GM21381 (cell line): ENCODE data around the gene MYO16.
"Not testable (repeated sequence)": the region's sequence is repeated elsewhere in the genome, so short reads cannot be mapped to it uniquely, and the experiment has no call there.

ENCODE experiments used
- ATAC-seq: cut with Tn5 transposase; IDR thresholded peaks from one replicate; pipeline ENCODE4 v1.9.1; 2021; ENCODE audit warnings: mild to moderate bottlenecking, moderate library complexity; ENCODE audit not compliant: unreplicated experiment

The MYO16 gene

DNA sequence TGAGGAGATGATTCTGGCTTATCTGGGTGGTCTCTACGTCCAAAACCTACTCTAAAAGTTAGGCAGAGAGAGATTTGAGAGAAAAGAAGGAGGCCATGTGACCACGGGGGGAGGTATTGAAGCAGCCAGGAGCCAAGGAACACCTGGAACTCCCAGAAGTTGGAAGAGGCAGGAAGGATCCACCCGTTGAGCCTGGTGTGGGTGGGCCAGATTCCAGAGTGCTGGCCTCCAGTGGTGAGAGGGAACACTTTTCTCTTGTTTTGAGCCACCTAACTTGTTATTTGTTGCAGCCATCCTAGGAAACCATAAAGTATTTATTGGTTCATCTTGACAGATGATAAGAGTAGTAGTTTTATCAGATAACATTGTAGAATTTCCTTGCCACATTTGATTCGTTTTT lies 396.9 kb downstream of the MYO16 start:
- no peak for ATAC-seq

DNA sequence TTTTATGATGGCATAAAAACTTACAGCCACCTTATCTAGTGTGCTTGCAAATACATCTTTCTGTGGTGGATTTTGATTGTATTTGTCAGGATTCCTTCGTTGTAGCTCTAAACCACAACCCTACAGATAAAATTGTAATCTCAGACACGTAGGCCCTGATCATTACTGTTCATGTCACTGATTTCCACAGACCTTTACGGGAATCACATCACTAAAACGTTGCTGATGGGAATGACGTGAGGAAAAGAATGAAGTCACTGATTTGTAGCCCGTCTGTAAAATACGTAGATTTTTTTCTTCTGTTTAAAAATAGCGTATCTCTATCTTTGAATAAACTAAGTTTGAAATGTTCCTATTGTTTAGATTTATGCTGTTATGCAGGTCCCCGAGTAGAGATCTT lies 399.2 kb downstream of the MYO16 start:
- no peak for ATAC-seq

DNA sequence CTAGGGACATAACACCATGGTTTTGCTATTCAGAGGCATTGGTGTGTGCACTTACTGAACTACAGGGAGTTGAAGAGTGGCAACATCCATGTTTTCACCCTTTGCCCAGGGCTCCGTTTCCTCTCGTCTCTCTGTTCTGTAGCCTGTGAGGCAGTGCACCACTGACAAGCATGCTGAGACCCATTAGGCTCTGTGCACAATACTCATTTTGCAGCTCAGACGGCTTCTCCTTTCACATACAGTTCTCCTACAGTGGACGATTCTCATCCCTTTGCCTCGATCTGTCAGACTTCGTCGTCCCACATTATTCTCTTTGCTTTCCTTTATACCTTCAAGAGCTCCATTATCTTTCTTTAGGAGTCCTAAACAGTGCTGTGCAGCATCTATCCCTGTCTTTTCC lies 403.7 kb downstream of the MYO16 start:
- ATAC-seq, result no peak

DNA sequence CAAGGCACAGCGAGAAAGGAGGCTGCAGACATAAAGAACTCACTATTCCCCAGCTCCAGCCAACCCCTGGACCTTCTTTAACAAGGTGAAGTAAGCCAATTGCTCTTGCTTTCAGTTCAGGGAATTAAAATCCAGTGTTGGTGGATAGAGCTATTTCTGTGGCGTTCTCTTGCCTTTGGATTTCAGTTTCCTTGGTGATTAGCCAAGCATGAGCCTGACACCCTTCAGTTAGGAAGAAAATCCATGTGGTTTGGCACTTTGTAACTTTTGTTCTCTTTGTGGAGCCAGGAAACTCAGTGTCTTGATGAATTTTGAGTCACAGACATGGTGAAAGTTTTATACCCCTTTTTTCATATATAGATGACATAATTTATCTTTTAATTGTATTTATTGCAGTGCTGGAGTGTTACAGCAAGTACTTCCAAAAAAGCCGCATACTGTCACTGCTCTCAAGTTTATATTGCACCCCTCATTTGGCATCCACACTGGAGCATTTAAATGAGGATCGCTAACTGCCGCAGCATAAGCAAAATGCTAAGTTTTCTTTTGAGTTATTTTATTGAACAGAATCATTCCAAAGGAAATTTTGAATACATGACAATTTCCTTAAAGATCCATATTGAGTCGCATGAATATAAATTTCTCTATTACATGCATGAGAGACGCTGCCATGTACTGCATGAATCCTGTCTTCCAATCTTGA lies 406.8 kb downstream of the MYO16 start:
- ATAC-seq, result no peak

DNA sequence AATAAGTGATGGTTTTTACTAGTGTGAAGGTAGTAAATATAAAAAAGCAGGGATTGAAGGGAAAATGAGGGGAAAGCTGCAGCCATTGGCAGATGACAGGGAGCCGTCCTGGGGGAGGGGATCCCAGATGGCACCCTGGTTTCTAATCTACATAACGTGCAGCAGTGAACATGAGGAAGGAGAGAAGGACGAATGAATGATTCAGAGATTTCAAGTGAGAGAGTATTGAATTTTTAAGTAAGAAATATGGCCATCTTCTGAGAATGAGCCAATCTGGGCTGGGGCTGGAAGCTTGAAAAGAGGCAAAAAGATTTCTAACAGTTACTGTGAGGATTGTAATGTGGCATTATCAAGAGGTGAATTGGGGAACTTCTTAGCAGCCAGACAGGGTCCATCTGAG lies 414.2 kb downstream of the MYO16 start:
- ATAC-seq, result no peak

DNA sequence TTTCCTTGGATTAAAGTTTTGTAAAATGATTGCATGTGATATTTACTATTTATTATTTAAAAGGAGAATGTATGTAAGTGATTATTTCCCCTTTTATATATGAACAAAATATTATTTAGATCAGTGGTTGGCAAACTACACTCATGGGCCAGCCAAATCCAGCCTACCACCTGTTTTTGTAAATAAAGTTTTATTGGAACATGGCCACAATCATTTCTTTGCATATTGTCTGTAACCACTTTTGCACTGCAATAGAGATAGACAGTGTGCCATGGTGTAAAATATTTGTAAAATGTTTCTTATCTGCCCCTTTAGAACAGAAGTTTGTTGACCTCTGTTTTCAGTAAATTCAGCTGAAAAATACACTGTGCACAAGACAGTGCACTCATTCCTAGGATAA lies 426.4 kb downstream of the MYO16 start:
- ATAC-seq, result no peak

DNA sequence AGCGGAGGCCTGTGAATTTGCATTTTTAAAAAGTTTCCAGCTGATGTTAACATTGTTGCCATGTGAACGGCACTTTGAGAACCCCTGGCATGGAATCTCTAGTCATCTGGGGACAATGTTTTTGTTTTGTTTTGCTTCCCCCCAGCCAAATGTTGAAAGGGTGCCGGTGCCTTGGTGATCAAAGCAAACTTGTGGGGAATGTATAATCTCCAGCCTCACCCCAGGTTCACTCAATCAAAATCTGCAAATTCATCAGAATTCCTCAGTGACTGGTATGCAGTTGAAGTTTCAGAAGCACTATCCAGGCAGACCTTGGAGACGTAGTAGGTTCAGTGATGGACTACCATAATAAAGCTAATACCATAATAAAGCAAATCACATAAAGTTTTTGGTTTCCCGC lies 428.7 kb downstream of the MYO16 start:
- ATAC-seq, result no peak

DNA sequence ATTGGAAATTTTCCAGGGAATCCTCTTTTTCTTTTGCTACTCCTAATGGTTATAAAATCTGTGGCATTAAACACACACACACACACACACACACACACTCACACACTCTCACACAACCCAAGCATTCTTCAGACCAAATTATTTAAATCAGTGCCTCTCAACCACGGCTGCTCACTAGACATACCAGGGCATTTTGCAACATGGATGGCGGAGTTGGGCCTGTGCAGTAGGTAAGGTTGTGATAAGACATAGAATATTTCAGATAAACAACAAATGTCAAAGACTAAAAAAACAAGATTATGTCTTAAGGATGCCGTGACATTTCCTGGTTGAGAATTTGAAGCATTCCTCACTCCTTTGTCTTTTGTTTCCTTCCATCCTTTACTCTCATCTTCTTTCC lies 443.1 kb downstream of the MYO16 start:
- no peak for ATAC-seq

DNA sequence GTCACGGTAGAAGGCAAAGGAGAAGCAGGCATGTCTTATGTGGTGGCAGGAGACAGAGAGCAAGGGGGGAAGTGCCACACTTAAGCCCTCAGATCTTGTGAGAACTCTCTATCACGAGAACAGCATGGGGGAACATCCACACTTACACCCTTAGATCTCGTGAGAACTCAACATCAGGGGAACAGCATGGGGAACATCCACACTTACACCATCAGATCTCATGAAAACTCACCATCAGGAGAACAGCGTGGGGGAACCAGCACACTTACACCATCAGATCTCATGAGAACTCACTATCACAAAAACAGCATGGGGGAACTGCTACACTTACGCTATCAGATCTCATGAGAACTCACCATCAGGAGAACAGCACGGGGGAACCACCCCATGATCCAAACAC lies 445.0 kb downstream of the MYO16 start:
- no peak for ATAC-seq

DNA sequence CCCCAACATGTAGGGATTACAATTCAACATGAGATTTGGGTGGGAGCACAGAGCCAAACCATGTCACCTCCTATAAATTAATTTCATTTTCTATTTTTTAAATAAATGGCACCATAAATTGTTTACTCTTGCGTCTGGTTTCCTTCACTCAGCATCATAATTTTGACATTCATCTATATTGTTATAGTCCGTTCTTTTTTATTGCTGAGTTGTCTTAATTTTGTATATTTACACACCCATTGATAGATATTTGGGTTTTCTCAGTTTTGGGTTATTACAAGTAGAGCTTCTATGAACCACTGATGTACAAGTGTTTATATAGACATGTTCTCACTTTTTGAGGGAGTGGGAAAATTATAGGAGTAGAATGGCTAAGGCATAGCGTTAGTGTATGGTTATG lies 445.4 kb downstream of the MYO16 start:
- no peak for ATAC-seq

DNA sequence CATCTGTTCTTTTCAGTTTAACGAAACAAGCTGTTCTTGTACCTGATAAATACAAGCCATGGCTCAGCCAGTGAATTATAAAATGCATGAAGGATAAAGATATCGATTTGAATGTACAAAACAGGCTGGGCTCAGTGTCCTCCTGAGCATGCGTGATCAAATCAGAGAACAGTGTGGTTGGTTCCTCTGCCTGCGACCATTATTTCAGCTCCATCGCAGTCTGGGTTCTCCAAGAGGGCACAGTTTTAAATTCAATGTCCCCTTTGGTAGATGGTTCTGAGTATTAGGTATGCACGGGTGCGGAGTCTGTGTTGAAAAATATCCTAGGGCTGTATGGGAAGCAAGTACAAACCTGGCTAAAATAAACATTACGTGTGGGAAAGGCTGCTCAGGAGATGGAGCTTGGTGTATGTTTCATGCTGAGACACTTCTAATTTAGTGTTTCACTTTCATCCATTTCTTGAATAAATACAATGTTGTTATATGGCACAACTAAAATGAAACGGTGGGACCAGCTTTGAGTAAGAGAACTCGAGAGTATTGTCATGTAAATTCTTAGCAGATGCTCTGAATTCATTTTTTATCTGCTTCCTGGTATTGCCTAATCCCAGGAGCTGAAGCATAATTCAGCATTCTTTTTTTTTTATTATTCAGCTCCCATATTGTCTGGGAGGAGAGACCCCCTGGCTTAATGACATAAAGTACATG lies 458.7 kb downstream of the MYO16 start:
- no peak for ATAC-seq

DNA sequence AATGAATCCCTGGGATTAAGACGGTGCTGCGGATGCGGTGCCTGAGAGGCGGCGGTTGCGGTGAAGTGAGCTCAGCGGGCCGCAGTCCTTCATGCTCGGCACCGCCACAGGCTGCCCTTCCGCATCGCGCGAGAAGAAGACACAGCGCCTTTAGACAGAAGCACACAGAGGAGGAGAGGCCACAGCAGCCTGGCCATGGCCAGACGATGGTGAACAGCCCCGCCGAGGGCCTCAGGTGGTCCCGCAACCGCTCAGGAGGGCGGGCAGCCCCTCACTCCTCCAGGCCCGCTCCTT lies 459.2 kb downstream of the MYO16 start:
- no peak for ATAC-seq

DNA sequence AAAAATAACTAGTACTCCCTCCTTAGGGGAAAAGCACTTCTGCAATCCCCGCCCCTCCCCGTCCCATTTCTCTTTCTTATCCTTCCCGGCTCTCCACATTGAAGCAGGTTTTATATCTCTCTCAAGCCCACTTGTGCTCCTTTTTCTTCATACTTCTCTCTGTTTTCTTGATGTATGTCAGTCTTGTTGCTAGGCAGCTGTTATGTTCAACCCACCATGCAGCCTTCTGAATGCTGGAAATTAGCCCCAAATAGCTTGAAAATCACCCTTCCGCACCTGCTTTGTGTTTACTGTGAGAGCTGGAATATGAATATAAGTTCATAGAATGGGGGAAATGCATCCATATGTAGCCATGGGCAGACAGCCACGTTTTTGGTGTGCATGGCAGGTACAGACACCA lies 461.4 kb downstream of the MYO16 start:
- no peak for ATAC-seq

DNA sequence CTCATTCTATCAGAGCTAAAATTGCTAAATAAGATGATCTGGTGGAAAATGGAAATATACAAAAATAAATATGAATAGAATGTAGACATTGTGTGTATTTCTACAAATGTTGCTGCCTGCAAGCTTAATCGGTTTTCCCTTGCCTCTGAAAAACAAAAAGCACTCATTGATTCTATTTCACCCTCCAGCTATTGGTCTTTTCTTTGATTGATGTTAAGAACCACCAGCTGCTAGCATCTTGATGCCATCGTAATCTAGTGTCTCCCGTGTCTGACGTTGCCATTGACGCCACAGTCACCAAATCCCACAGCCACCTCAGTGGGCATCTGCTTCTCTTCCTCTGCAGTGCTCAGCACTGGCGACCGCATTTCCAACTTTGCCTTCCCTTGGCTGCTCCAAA lies 461.8 kb downstream of the MYO16 start:
- no peak for ATAC-seq

DNA sequence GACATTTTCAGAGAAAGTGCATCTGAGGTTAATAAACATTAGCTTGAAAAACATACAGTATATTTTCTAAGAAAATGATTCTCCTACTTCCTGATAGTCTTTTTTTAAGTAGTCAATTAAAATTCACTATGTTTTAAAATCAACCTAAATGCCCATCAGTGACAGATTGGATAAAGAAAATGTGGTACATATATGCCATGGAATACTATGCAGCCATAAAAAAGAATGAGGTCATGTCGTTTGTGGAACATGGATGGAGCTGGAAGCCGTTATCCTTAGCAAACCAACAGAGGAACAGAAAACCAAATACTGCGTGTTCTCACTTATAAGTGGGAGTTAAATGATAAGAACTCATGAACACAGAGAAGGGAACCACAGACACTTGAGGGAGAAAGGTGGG lies 462.8 kb downstream of the MYO16 start:
- not testable (repeated sequence) for ATAC-seq

DNA sequence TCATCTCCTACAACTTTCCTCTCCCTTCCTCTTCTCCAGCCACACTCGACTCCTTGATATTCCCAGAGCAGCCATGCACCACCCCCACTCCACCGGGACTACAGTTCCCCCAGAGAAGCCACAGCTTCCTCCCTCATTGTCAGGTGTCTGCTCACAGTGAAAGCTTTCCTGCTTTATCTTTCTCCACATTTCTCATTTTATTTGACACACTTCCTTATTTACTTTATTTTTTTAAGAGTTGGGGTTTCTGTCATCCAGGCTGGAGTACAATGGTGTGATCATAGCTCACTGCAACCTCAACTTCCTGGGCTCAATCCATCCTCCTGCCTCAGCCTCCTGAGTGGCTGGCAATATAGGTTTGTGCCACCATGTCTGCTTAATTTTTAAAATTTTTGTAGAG lies 464.6 kb downstream of the MYO16 start:
- ATAC-seq, result no peak

DNA sequence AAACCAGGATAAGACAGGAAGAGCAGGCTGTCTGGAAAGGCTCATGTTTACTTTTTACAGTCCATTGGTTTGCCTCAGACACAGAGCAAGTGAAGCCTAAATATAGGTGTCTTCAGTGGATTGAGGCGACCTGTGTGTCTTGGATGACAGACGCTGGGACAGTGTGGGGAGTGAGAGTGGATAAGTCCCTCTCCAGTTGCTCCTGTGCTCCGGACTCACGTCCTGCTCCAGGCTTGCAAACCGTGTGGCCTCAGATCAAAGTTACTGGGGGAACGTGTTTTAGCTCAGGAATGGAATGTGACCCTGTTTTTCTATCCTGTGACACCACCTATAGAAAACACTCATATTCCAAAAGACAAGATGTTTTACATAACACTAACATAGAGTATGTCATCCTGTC lies 465.7 kb downstream of the MYO16 start:
- ATAC-seq, result no peak

DNA sequence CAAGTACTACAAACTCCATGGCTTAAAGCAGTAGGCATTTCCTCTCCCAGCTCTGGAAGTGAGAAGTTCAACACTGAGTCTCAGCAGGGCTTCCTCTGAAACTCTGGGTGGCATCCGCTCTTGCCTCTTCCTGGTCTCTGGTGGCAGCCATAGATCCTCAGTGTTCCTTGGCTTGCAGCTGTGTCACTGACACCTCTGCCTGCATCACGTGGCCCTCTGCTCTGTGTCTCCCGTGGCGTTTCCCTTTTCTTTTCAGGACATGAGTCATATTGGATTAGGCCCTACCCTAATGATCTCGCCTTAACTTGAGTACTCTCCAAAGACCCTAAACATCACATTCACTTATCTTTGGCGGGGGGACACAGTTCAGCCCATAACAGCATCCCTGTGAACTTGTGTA lies 466.7 kb downstream of the MYO16 start:
- no peak for ATAC-seq

DNA sequence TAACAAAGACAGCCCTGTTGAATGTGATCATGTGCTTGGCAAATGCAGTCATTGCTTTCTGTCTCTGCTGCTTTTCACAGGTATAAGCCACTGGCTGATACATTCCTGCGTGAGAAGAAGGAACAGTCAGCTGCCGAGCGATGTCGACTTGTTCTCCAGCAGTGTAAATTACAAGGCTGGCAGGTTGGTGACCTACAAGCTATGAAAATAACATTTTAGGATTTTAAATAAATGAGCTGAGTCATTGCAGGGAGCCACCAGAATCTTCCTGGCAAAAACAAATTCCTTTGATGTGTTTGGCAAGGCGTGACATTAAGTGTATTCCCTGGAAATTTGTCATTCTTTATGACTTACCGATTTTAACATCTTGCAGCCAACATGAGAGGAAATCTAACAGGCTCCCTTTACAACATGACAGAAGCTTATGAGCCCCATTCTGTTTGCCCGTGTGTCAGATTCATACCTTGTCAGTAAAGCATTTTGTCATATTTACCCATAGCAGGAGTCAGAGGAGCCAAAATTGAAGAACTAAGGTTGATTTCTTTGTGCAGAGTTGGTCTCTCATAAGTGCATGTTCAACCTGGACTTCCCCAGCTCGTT lies 471.4 kb downstream of the MYO16 start:
- no peak for ATAC-seq

DNA sequence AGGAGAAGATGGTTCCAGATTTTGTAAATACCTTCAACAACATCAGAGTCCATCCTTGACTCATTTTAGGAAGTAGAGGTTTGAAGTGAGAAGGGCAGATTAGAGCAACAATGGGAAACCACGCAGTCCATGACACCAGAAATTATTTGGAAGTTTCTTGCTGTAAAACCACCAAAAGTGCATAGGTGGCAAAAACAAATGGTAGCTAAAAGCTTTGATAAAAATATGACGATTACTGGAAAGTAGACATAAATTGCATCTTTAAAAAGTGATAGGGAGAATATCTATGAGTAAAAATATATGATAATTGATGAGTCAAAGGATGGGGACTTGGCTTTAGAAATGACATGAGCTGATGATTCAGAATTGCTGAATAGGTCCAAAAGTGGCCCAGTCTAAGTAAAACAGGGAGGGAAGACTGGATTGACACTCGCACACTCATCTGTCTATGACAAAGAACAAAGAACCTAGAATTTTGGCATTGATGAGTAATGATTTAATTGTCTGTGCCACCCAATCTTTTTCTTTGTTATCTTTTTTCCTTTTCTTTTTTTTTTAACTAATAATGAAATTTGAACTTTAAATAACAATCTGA lies 472.2 kb downstream of the MYO16 start:
- no peak for ATAC-seq

DNA sequence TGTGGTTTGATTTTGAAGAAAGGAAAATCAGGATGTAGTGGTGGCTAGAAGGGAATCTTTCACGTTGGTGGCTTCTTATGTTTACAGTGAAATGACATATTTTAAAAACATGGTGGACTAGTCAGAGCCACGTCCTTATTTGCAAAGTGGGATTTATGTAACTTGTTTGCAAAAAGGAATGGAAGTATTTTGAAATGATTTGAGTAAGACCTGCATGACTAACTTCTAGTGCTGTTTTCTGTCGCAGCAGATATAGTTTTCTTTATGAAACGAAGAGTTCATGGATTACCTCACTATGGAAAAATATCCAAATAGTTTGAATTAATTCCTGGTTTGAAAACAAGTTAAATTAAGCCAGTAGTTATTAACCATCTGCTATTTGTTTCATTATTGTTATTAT lies 476.5 kb downstream of the MYO16 start:
- no peak for ATAC-seq

DNA sequence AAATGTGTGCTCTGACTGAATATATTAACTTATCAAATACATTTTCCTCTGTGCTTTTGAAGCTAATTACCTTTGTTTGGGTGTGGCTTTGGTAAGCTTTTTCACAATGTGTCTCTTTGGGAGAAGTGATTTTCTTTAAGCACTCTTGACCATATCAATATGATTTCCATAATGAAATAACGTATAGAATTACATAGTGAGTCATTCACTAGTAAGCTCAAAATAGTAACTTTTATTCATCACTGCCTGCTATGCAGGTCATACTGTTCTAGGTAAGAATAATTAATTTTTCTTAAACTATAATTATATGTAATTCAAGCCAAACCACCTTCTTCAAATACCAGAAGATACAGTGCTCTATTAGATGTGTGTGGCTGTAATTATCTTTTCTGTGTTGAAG lies 480.7 kb downstream of the MYO16 start:
- no peak for ATAC-seq
